ENCODE results near the gene PRKCH. TPM values are rescaled to one million over a fixed set of nuclear protein-coding genes. Genes with fewer than 3 reads are reported as not detected.

The PRKCH gene
- total and polyA plus RNA-seq, 7 experiments from 2014 or later = 191 to 359 (median 314) TPM

- peak overlapping the region; percentile 55 for H3K4me3 ChIP-seq (ENCODE audit: low read length)
- H3K27me3 ChIP-seq (ENCODE audit: control insufficient read depth in 2 of 2, insufficient read depth in 2 of 2, low read length in 2 of 2) = no peaks in the 10 kb centered on the region
- H3K36me3 Mint-ChIP-seq = peaks cover 4 to 32% (median 16%) of the 10 kb centered on the region in 5 donors
- no peaks in the 10 kb centered on the region for H3K36me3 ChIP-seq (ENCODE audit: control insufficient read depth in 2 of 3, insufficient read depth in 3 of 3, low read length in 3 of 3)
- H3K9me3 ChIP-seq (ENCODE audit: control insufficient read depth in 2 of 3, low read length in 3 of 3) = no peaks in the 10 kb centered on the region
- CTCF ChIA-PET = interaction anchor here (0.6 to 1.8 kb wide), 6 partner anchors 9 to 119 kb away, joined by 3 to 11 read pairs (median 4); no protein-coding TSS in a partner anchor
- H3K27ac Mint-ChIP-seq = peak overlapping the region in 8 of 9 donors; percentile 92 to 100 (median 98)
- peaks cover 0 to 1% (median 0%) of the 10 kb centered on the region in 11 donors for H3K9me3 Mint-ChIP-seq
- peak overlapping the region; percentile 75 to 97 (median 84) for H3K4me3 Mint-ChIP-seq
- POLR2A ChIA-PET = interaction anchor here (0.8 to 10.5 kb wide), 17 partner anchors 10 to 160 kb away, joined by 3 to 214 read pairs (median 4); partner anchors contain the start of gene PRKCH
- H3K4me1 Mint-ChIP-seq = peaks cover 59 to 92% (median 82%) of the 10 kb centered on the region in 7 donors
- peak overlapping the region; percentile 94 for H3K27ac ChIP-seq (ENCODE audit: low read depth, low read length)
- peaks cover 60 to 84% of the 10 kb centered on the region in 2 donors for H3K4me1 ChIP-seq (ENCODE audit: control insufficient read depth in 2 of 2, insufficient read depth in 2 of 2, low read length in 2 of 2)
- ATAC-seq = no peak
- intact Hi-C loops (cut with micrococcal nuclease) = loop anchor here (1.0 to 5.0 kb wide), 3 partner anchors 9 to 330 kb away; no protein-coding TSS in a partner anchor
- DNase-seq = no peak
- H3K27me3 Mint-ChIP-seq = no peaks in the 10 kb centered on the region
Observed at GRCh38 chr14:61331992-61332657, 10.7 kb downstream of the PRKCH start.

GRCh38 chr14:61332658-61333029 lies 11.3 kb downstream of the PRKCH start:
- ATAC-seq (no peak), DNase-seq (peak in 1 of 9 donors; percentile 46)
- peak overlapping the region; percentile 55 for H3K4me3 ChIP-seq (ENCODE audit: low read length)
- peaks cover 0 to 1% (median 0%) of the 10 kb centered on the region in 11 donors for H3K9me3 Mint-ChIP-seq
- no peaks in the 10 kb centered on the region for H3K36me3 ChIP-seq (ENCODE audit: control insufficient read depth in 2 of 3, insufficient read depth in 3 of 3, low read length in 3 of 3)
- H3K27me3 Mint-ChIP-seq = no peaks in the 10 kb centered on the region
- H3K4me1 Mint-ChIP-seq = peaks cover 56 to 92% (median 80%) of the 10 kb centered on the region in 7 donors
- H3K27me3 ChIP-seq (ENCODE audit: control insufficient read depth in 2 of 2, insufficient read depth in 2 of 2, low read length in 2 of 2) = no peaks in the 10 kb centered on the region
- H3K36me3 Mint-ChIP-seq = peaks cover 4 to 30% (median 13%) of the 10 kb centered on the region in 5 donors
- H3K4me1 ChIP-seq (ENCODE audit: control insufficient read depth in 2 of 2, insufficient read depth in 2 of 2, low read length in 2 of 2) = peaks cover 65 to 84% of the 10 kb centered on the region in 2 donors
- intact Hi-C loops (cut with micrococcal nuclease) = loop anchor here (1.0 to 5.0 kb wide), 3 partner anchors 9 to 330 kb away; no protein-coding TSS in a partner anchor
- POLR2A ChIA-PET = interaction anchor here (0.8 to 10.5 kb wide), 19 partner anchors 10 to 429 kb away, joined by 3 to 214 read pairs (median 4); partner anchors contain the start of genes PRKCH, SNAPC1 and TMEM30B
- no peaks in the 10 kb centered on the region for H3K9me3 ChIP-seq (ENCODE audit: control insufficient read depth in 2 of 3, low read length in 3 of 3)
- H3K27ac ChIP-seq (ENCODE audit: low read depth, low read length) = peak overlapping the region; percentile 94
- peak overlapping the region in 8 of 9 donors; percentile 92 to 100 (median 98) for H3K27ac Mint-ChIP-seq
- CTCF ChIA-PET = interaction anchor here (0.8 to 1.6 kb wide), 5 partner anchors 11 to 88 kb away, joined by 3 to 4 read pairs (median 4); no protein-coding TSS in a partner anchor
- peak overlapping the region; percentile 73 to 97 (median 84) for H3K4me3 Mint-ChIP-seq

GRCh38 chr14:61333087-61333486 lies 11.7 kb downstream of the PRKCH start:
- H3K36me3 ChIP-seq (ENCODE audit: control insufficient read depth in 2 of 3, insufficient read depth in 3 of 3, low read length in 3 of 3) = no peaks in the 10 kb centered on the region
- Mint-ChIP-seq H3K36me3 (peaks cover 4 to 34% (median 13%) of the 10 kb centered on the region in 5 donors), H3K9me3 (peaks cover 0 to 3% (median 0%) of the 10 kb centered on the region in 11 donors), H3K27me3 (no peaks in the 10 kb centered on the region), H3K4me1 (peaks cover 61 to 94% (median 84%) of the 10 kb centered on the region in 7 donors), H3K27ac (peak overlapping the region in 8 of 9 donors; percentile 92 to 100 (median 98)), H3K4me3 (peak overlapping the region; percentile 73 to 97 (median 84))
- no peak for DNase-seq
- H3K27ac ChIP-seq (ENCODE audit: low read depth, low read length) = peak overlapping the region; percentile 94
- ChIA-PET POLR2A (interaction anchor here (0.7 to 10.5 kb wide), 20 partner anchors 11 to 429 kb away, joined by 3 to 214 read pairs (median 4); partner anchors contain the start of genes PRKCH, SNAPC1 and TMEM30B), CTCF (interaction anchor here (0.8 to 2.7 kb wide), 9 partner anchors 8 to 87 kb away, joined by 3 to 15 read pairs (median 4); partner anchors contain the start of gene PRKCH)
- no peak for ATAC-seq
- intact Hi-C loops (cut with micrococcal nuclease) = loop anchor here in 1 of 2 donors (5.0 kb wide), 1 partner anchor 329 kb away; no protein-coding TSS in a partner anchor
- peak overlapping the region; percentile 55 for H3K4me3 ChIP-seq (ENCODE audit: low read length)
- H3K27me3 ChIP-seq (ENCODE audit: control insufficient read depth in 2 of 2, insufficient read depth in 2 of 2, low read length in 2 of 2) = no peaks in the 10 kb centered on the region
- peaks cover 70 to 86% of the 10 kb centered on the region in 2 donors for H3K4me1 ChIP-seq (ENCODE audit: control insufficient read depth in 2 of 2, insufficient read depth in 2 of 2, low read length in 2 of 2)
- H3K9me3 ChIP-seq (ENCODE audit: control insufficient read depth in 2 of 3, low read length in 3 of 3) = no peaks in the 10 kb centered on the region

GRCh38 chr14:61334197-61334701 lies 12.9 kb downstream of the PRKCH start:
- Mint-ChIP-seq H3K27me3 (no peaks in the 10 kb centered on the region), H3K27ac (peak overlapping the region in 8 of 9 donors; percentile 95 to 100 (median 98)), H3K9me3 (peaks cover 0 to 3% (median 0%) of the 10 kb centered on the region in 11 donors), H3K4me3 (peak overlapping the region; percentile 76 to 97 (median 85)), H3K36me3 (peaks cover 4 to 31% (median 10%) of the 10 kb centered on the region in 5 donors), H3K4me1 (peaks cover 62 to 94% (median 85%) of the 10 kb centered on the region in 7 donors)
- CTCF ChIA-PET = interaction anchor here (0.7 to 2.7 kb wide), 7 partner anchors 8 to 123 kb away, joined by 3 to 15 read pairs (median 3); partner anchors contain the start of gene PRKCH
- H3K27ac ChIP-seq (ENCODE audit: low read depth, low read length) = peak overlapping the region; percentile 94
- no peaks in the 10 kb centered on the region for H3K9me3 ChIP-seq (ENCODE audit: control insufficient read depth in 2 of 3, low read length in 3 of 3)
- no peaks in the 10 kb centered on the region for H3K36me3 ChIP-seq (ENCODE audit: control insufficient read depth in 2 of 3, insufficient read depth in 3 of 3, low read length in 3 of 3)
- no peaks in the 10 kb centered on the region for H3K27me3 ChIP-seq (ENCODE audit: control insufficient read depth in 2 of 2, insufficient read depth in 2 of 2, low read length in 2 of 2)
- intact Hi-C loops (cut with micrococcal nuclease) = loop anchor here (1.0 to 5.0 kb wide), 3 partner anchors 8 to 328 kb away; no protein-coding TSS in a partner anchor
- POLR2A ChIA-PET = interaction anchor here (0.6 to 10.5 kb wide), 16 partner anchors 9 to 361 kb away, joined by 3 to 214 read pairs (median 4); partner anchors contain the start of genes HIF1A, PRKCH and TMEM30B
- H3K4me3 ChIP-seq (ENCODE audit: low read length) = peak overlapping the region; percentile 55
- DNase-seq = peak in 5 of 9 donors; percentile 35 to 58 (median 51)
- no peak for ATAC-seq
- H3K4me1 ChIP-seq (ENCODE audit: control insufficient read depth in 2 of 2, insufficient read depth in 2 of 2, low read length in 2 of 2) = peaks cover 81 to 90% of the 10 kb centered on the region in 2 donors

- ChIA-PET POLR2A (interaction anchor here (0.5 to 10.5 kb wide), 12 partner anchors 9 to 647 kb away, joined by 3 to 214 read pairs (median 6); partner anchors contain the start of gene PRKCH), CTCF (interaction anchor here (2.7 kb wide), 1 partner anchor 12 kb away, joined by 15 read pairs; the partner anchor contains the start of gene PRKCH)
- Mint-ChIP-seq H3K4me3 (peak overlapping the region; percentile 65 to 97 (median 85)), H3K27ac (peak overlapping the region in 8 of 9 donors; percentile 96 to 100 (median 100)), H3K4me1 (peaks cover 60 to 88% (median 82%) of the 10 kb centered on the region in 7 donors), H3K27me3 (no peaks in the 10 kb centered on the region), H3K36me3 (peaks cover 4 to 27% (median 13%) of the 10 kb centered on the region in 5 donors), H3K9me3 (peaks cover 0 to 5% (median 0%) of the 10 kb centered on the region in 11 donors)
- H3K27me3 ChIP-seq (ENCODE audit: control insufficient read depth in 2 of 2, insufficient read depth in 2 of 2, low read length in 2 of 2) = no peaks in the 10 kb centered on the region
- peak overlapping the region; percentile 94 for H3K27ac ChIP-seq (ENCODE audit: low read depth, low read length)
- peaks cover 80 to 87% of the 10 kb centered on the region in 2 donors for H3K4me1 ChIP-seq (ENCODE audit: control insufficient read depth in 2 of 2, insufficient read depth in 2 of 2, low read length in 2 of 2)
- peak; percentile 41 for ATAC-seq
- peak in 6 of 9 donors; percentile 60 to 73 (median 68) for DNase-seq
- peak overlapping the region; percentile 39 for H3K4me3 ChIP-seq (ENCODE audit: low read length)
- H3K36me3 ChIP-seq (ENCODE audit: control insufficient read depth in 2 of 3, insufficient read depth in 3 of 3, low read length in 3 of 3) = no peaks in the 10 kb centered on the region
- no peaks in the 10 kb centered on the region for H3K9me3 ChIP-seq (ENCODE audit: control insufficient read depth in 2 of 3, low read length in 3 of 3)
- intact Hi-C loops (cut with micrococcal nuclease) = loop anchor here in 1 of 2 donors (5.0 kb wide), 1 partner anchor 362 kb away; the partner anchor contains the start of gene HIF1A
Observed at GRCh38 chr14:61335049-61335448, 13.7 kb downstream of the PRKCH start.

Data from naive thymus-derived CD4-positive, alpha-beta T cell (primary cell).